ENCODE data around the gene ZNF281.
A peak's percentile ranks its signal among the peaks of the same experiment; 100 is the strongest.
"Not testable (repeated sequence)": the region's sequence is repeated elsewhere in the genome, so short reads cannot be mapped to it uniquely, and the experiment has no call there.

The ZNF281 gene

GRCh38 chr1:200409761-200410565, at the start of gene ZNF281:
TSS of gene ZNF281 (minus strand) at chr1:200410036. CDS start at chr1:200409705, 331 bp downstream.
- in situ Hi-C loops (cut with MboI; ENCODE audit: low sequenced_read_pairs), result no loop called here
- DNase-seq (ENCODE audit: low spot score in 2 of 2), result peak; percentile 93 to 98
- H3K36me3 ChIP-seq (replicated peaks), result peaks cover 18% of the 10 kb centered on the region
- H3K4me3 ChIP-seq, result peak within 1 kb of the TSS; percentile 91
- no peaks in the 10 kb centered on the region; the same call in 1 of the 2 replicates for H3K9me3 ChIP-seq
- peaks cover 35% of the 10 kb centered on the region for H3K4me1 ChIP-seq
- H3K27me3 ChIP-seq (ENCODE audit: low read depth), result no peaks in the 10 kb centered on the region

GRCh38 chr1:200458780-200459179, 48.9 kb upstream of the ZNF281 start:
- Histone ChIP-seq H3K4me3 (no peak overlapping the region), H3K9me3 (no peaks in the 10 kb centered on the region), H3K27me3 (ENCODE audit: low read depth) (no peaks in the 10 kb centered on the region), H3K4me1 (no peaks in the 10 kb centered on the region), H3K36me3 (replicated peaks) (no peaks in the 10 kb centered on the region)
- DNase-seq (ENCODE audit: low spot score in 2 of 2), result no peak
- in situ Hi-C loops (cut with MboI; ENCODE audit: low sequenced_read_pairs), result no loop called here

GRCh38 chr1:200457810-200458209, 48.0 kb upstream of the ZNF281 start:
- H3K4me1 ChIP-seq, result no peaks in the 10 kb centered on the region
- H3K4me3 ChIP-seq, result no peak overlapping the region
- no peaks in the 10 kb centered on the region for H3K9me3 ChIP-seq
- no peaks in the 10 kb centered on the region for H3K27me3 ChIP-seq (ENCODE audit: low read depth)
- H3K36me3 ChIP-seq (replicated peaks), result no peaks in the 10 kb centered on the region
- in situ Hi-C loops (cut with MboI; ENCODE audit: low sequenced_read_pairs), result no loop called here
- no peak for DNase-seq (ENCODE audit: low spot score in 2 of 2)

- in situ Hi-C loops (cut with MboI; ENCODE audit: low sequenced_read_pairs), result no loop called here
- Histone ChIP-seq H3K4me3 (no peak overlapping the region), H3K9me3 (no peaks in the 10 kb centered on the region), H3K27me3 (ENCODE audit: low read depth) (no peaks in the 10 kb centered on the region), H3K36me3 (replicated peaks) (no peaks in the 10 kb centered on the region), H3K4me1 (no peaks in the 10 kb centered on the region)
- DNase-seq (ENCODE audit: low spot score in 2 of 2), result no peak
Measured at GRCh38 chr1:200454425-200454824, 44.6 kb upstream of the ZNF281 start.

- no peaks in the 10 kb centered on the region for H3K27me3 ChIP-seq (ENCODE audit: low read depth)
- no peaks in the 10 kb centered on the region for H3K4me1 ChIP-seq
- no peaks in the 10 kb centered on the region for H3K9me3 ChIP-seq
- no peak for DNase-seq (ENCODE audit: low spot score in 2 of 2)
- H3K36me3 ChIP-seq (replicated peaks), result no peaks in the 10 kb centered on the region
- in situ Hi-C loops (cut with MboI; ENCODE audit: low sequenced_read_pairs), result no loop called here
- no peak overlapping the region for H3K4me3 ChIP-seq
Measured at GRCh38 chr1:200453553-200453905, 43.7 kb upstream of the ZNF281 start.

GRCh38 chr1:200452850-200453552, 43.2 kb upstream of the ZNF281 start:
- no peak for DNase-seq (ENCODE audit: low spot score in 2 of 2)
- Histone ChIP-seq H3K27me3 (ENCODE audit: low read depth) (no peaks in the 10 kb centered on the region), H3K9me3 (no peaks in the 10 kb centered on the region), H3K4me3 (no peak overlapping the region), H3K4me1 (no peaks in the 10 kb centered on the region), H3K36me3 (replicated peaks) (no peaks in the 10 kb centered on the region)
- in situ Hi-C loops (cut with MboI; ENCODE audit: low sequenced_read_pairs), result no loop called here

GRCh38 chr1:200448034-200448762, 38.4 kb upstream of the ZNF281 start:
- DNase-seq (ENCODE audit: low spot score in 2 of 2), result no peak
- no peak overlapping the region for H3K4me3 ChIP-seq
- in situ Hi-C loops (cut with MboI; ENCODE audit: low sequenced_read_pairs), result no loop called here
- H3K9me3 ChIP-seq, result no peaks in the 10 kb centered on the region
- H3K27me3 ChIP-seq (ENCODE audit: low read depth), result no peaks in the 10 kb centered on the region
- no peaks in the 10 kb centered on the region for H3K4me1 ChIP-seq
- no peaks in the 10 kb centered on the region for H3K36me3 ChIP-seq (replicated peaks)

GRCh38 chr1:200445213-200445612, 35.4 kb upstream of the ZNF281 start:
- no peak for DNase-seq (ENCODE audit: low spot score in 2 of 2)
- Histone ChIP-seq H3K4me1 (no peaks in the 10 kb centered on the region), H3K36me3 (replicated peaks) (no peaks in the 10 kb centered on the region), H3K4me3 (no peak overlapping the region), H3K27me3 (ENCODE audit: low read depth) (no peaks in the 10 kb centered on the region), H3K9me3 (no peaks in the 10 kb centered on the region)
- in situ Hi-C loops (cut with MboI; ENCODE audit: low sequenced_read_pairs), result no loop called here

- Histone ChIP-seq H3K36me3 (replicated peaks) (no peaks in the 10 kb centered on the region), H3K4me1 (no peaks in the 10 kb centered on the region), H3K27me3 (ENCODE audit: low read depth) (no peaks in the 10 kb centered on the region), H3K4me3 (no peak overlapping the region), H3K9me3 (no peaks in the 10 kb centered on the region)
- in situ Hi-C loops (cut with MboI; ENCODE audit: low sequenced_read_pairs), result no loop called here
- DNase-seq (ENCODE audit: low spot score in 2 of 2), result no peak
Measured at GRCh38 chr1:200444478-200444877, 34.6 kb upstream of the ZNF281 start.

- Histone ChIP-seq H3K27me3 (ENCODE audit: low read depth) (no peaks in the 10 kb centered on the region), H3K4me1 (no peaks in the 10 kb centered on the region), H3K36me3 (replicated peaks) (no peaks in the 10 kb centered on the region), H3K9me3 (no peaks in the 10 kb centered on the region), H3K4me3 (no peak overlapping the region)
- DNase-seq (ENCODE audit: low spot score in 2 of 2), result no peak
- in situ Hi-C loops (cut with MboI; ENCODE audit: low sequenced_read_pairs), result no loop called here
Measured at GRCh38 chr1:200443860-200444259, 34.0 kb upstream of the ZNF281 start.

GRCh38 chr1:200442537-200443156, 32.8 kb upstream of the ZNF281 start:
- H3K9me3 ChIP-seq, result no peaks in the 10 kb centered on the region
- no peaks in the 10 kb centered on the region for H3K36me3 ChIP-seq (replicated peaks)
- H3K4me3 ChIP-seq, result no peak overlapping the region
- H3K4me1 ChIP-seq, result no peaks in the 10 kb centered on the region
- H3K27me3 ChIP-seq (ENCODE audit: low read depth), result no peaks in the 10 kb centered on the region
- in situ Hi-C loops (cut with MboI; ENCODE audit: low sequenced_read_pairs), result no loop called here
- no peak for DNase-seq (ENCODE audit: low spot score in 2 of 2)

- H3K4me3 ChIP-seq, result no peak overlapping the region
- H3K36me3 ChIP-seq (replicated peaks), result no peaks in the 10 kb centered on the region
- no peak for DNase-seq (ENCODE audit: low spot score in 2 of 2)
- in situ Hi-C loops (cut with MboI; ENCODE audit: low sequenced_read_pairs), result no loop called here
- no peaks in the 10 kb centered on the region for H3K27me3 ChIP-seq (ENCODE audit: low read depth)
- no peaks in the 10 kb centered on the region for H3K9me3 ChIP-seq
- H3K4me1 ChIP-seq, result no peaks in the 10 kb centered on the region
Measured at GRCh38 chr1:200442023-200442422, 32.2 kb upstream of the ZNF281 start.

GRCh38 chr1:200438911-200439310, 29.1 kb upstream of the ZNF281 start:
- Histone ChIP-seq H3K27me3 (ENCODE audit: low read depth) (no peaks in the 10 kb centered on the region), H3K36me3 (replicated peaks) (no peaks in the 10 kb centered on the region), H3K9me3 (no peaks in the 10 kb centered on the region), H3K4me1 (no peaks in the 10 kb centered on the region), H3K4me3 (no peak overlapping the region)
- no peak for DNase-seq (ENCODE audit: low spot score in 2 of 2)
- in situ Hi-C loops (cut with MboI; ENCODE audit: low sequenced_read_pairs), result no loop called here

GRCh38 chr1:200438413-200438812, 28.6 kb upstream of the ZNF281 start:
- H3K9me3 ChIP-seq; H3K27me3 ChIP-seq (ENCODE audit: low read depth); DNase-seq (ENCODE audit: low spot score in 2 of 2); H3K36me3 ChIP-seq (replicated peaks); in situ Hi-C loops (cut with MboI; ENCODE audit: low sequenced_read_pairs); H3K4me3 ChIP-seq; H3K4me1 ChIP-seq: not testable (repeated sequence)
